HS-5 (cell line): Measurements from ENCODE around the gene ZBTB1.
A peak's percentile ranks its signal among the peaks of the same experiment; 100 is the strongest.
"Not testable (repeated sequence)": the region's sequence is repeated elsewhere in the genome, so short reads cannot be mapped to it uniquely, and the experiment has no call there.

Experiments used
- DNase-seq: peaks from one replicate; pipeline ENCODE4 v3.0.0-alpha.2; 2012; ENCODE audit warnings: low read depth

ZBTB1 gene

GRCh38 chr14:64500088-64500487 lies 4.5 kb upstream of the ZBTB1 start:
- no peak for DNase-seq

GRCh38 chr14:64501411-64502171 lies 3.0 kb upstream of the ZBTB1 start:
- DNase-seq = no peak

- no peak for DNase-seq
Measured at GRCh38 chr14:64502456-64502855, 2.1 kb upstream of the ZBTB1 start.

GRCh38 chr14:64502887-64503433 lies 1.6 kb upstream of the ZBTB1 start:
- DNase-seq = no peak

- peak; percentile 61 for DNase-seq
Measured at GRCh38 chr14:64503434-64504309, 898 bp upstream of the ZBTB1 start, which contains the start of gene ZBTB25. Gene ZBTB25 (minus strand): TSS chr14:64503838. CDS start chr14:64490533, 13,305 bp downstream.

- DNase-seq = no peak
Measured at GRCh38 chr14:64504897-64505794, 576 bp downstream of the ZBTB1 start.

GRCh38 chr14:64506721-64507120 lies 2.2 kb downstream of the ZBTB1 start:
- no peak for DNase-seq

GRCh38 chr14:64507376-64508156 lies 3.0 kb downstream of the ZBTB1 start:
- DNase-seq = no peak

GRCh38 chr14:64508215-64508776 lies 3.7 kb downstream of the ZBTB1 start:
- DNase-seq = no peak

GRCh38 chr14:64509036-64509435 lies 4.5 kb downstream of the ZBTB1 start:
- DNase-seq = no peak

- DNase-seq = no peak
Measured at GRCh38 chr14:64510825-64511671, 6.5 kb downstream of the ZBTB1 start.

GRCh38 chr14:64513271-64513670 lies 8.7 kb downstream of the ZBTB1 start:
- DNase-seq = no peak

GRCh38 chr14:64515053-64515452 lies 10.5 kb downstream of the ZBTB1 start:
- no peak for DNase-seq

GRCh38 chr14:64516969-64517368 lies 12.4 kb downstream of the ZBTB1 start:
- no peak for DNase-seq

GRCh38 chr14:64517667-64518066 lies 13.1 kb downstream of the ZBTB1 start:
- not testable (repeated sequence) for DNase-seq

- no peak for DNase-seq
Measured at GRCh38 chr14:64518229-64518628, 13.7 kb downstream of the ZBTB1 start.

GRCh38 chr14:64520699-64521098 lies 16.1 kb downstream of the ZBTB1 start:
- DNase-seq = no peak

- no peak for DNase-seq
Measured at GRCh38 chr14:64522591-64523355, 18.2 kb downstream of the ZBTB1 start.

- DNase-seq = no peak
Measured at GRCh38 chr14:64525354-64525753, 20.8 kb downstream of the ZBTB1 start.
